ENCODE measurements around the gene MAPK8. TPM values are rescaled to one million over a fixed set of nuclear protein-coding genes. Genes with fewer than 3 reads are reported as not detected.

MAPK8 gene
- total RNA-seq, 2 donors from 2014 or later = 39.3 to 74.4 TPM

- intact Hi-C loops (cut with DNase I) = no loop called here
- H3K9me3 ChIP-seq = no peaks in the 10 kb centered on the region
Observed at GRCh38 chr10:48454302-48455054, 148.0 kb downstream of the MAPK8 start.

GRCh38 chr10:48455055-48455391 lies 148.5 kb downstream of the MAPK8 start:
- no peaks in the 10 kb centered on the region for H3K27me3 ChIP-seq (replicated peaks; ENCODE audit: insufficient read depth)
- 92% methylated on average over 4 of the region's 11 CpGs for WGBS
- H3K36me3 ChIP-seq = no peaks in the 10 kb centered on the region
- no peaks in the 10 kb centered on the region for H3K9me3 ChIP-seq
- H3K4me1 ChIP-seq (replicated peaks) = no peaks in the 10 kb centered on the region
- intact Hi-C loops (cut with DNase I) = no loop called here
- no peak overlapping the region for H3K4me3 ChIP-seq
- TF ChIP-seq CTCF (IDR thresholded peaks at IDR 0.05) (no peak), POLR2A (IDR thresholded peaks at IDR 0.05) (no peak), POLR2AphosphoS5 (IDR thresholded peaks at IDR 0.05) (no peak)
- DNase-seq (ENCODE audit: low spot score) = no peak
- no peak overlapping the region for H3K27ac ChIP-seq

More at GRCh38 chr10:48454302-48455054, 148.0 kb downstream of the MAPK8 start:
- TF ChIP-seq POLR2AphosphoS5 (IDR thresholded peaks at IDR 0.05) (no peak), CTCF (IDR thresholded peaks at IDR 0.05) (no peak), POLR2A (IDR thresholded peaks at IDR 0.05) (no peak)
- no peak for DNase-seq (ENCODE audit: low spot score)
- H3K27ac ChIP-seq = no peak overlapping the region
- no peak overlapping the region for H3K4me3 ChIP-seq
- no peaks in the 10 kb centered on the region for H3K27me3 ChIP-seq (replicated peaks; ENCODE audit: insufficient read depth)
- 60% methylated on average over 12 of the region's 12 CpGs for WGBS
- no peaks in the 10 kb centered on the region for H3K36me3 ChIP-seq
- no peaks in the 10 kb centered on the region for H3K4me1 ChIP-seq (replicated peaks)

DNA sequence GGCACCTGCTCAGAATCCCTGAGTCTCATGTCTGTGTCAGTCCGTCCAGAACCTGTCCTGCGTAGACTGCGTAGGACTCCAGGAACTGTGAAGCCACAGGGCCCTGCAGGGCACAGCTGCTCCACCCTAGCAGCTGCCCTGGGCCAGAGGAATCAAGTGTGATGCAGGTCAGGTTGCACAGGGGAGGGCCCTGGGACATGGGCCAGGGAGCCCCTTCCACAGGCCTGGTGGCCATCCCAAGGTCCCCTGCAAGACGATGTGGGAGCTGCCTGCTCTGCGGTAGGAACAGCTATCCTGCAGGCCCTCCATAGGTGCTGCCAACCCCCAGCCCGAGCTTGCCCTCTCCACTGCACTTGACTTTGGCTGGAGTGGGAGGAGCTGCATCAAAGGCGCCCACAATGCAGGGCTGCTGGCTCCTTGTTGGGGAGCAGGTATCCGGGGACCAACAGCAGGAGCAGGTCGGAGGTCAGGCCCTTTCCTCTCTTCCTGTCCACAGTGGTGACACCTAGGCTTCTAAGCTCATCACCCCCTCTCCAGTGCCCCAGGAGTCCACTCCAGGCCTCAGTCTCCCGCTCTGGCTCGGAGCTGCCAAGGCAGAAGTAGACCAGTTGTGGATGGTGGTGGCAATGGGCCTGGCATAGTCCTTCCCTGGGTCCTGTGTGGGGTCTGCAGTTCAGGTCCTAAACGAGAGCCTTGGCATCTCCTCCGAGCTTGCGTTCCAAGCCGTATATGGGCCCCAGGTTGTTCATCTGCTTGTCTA lies 149.1 kb downstream of the MAPK8 start:
- Histone ChIP-seq H3K4me1 (replicated peaks) (no peaks in the 10 kb centered on the region), H3K4me3 (no peak overlapping the region), H3K36me3 (no peaks in the 10 kb centered on the region), H3K27me3 (replicated peaks; ENCODE audit: insufficient read depth) (no peaks in the 10 kb centered on the region), H3K9me3 (no peaks in the 10 kb centered on the region), H3K27ac (no peak overlapping the region)
- DNase-seq (ENCODE audit: low spot score) = no peak
- 96% methylated on average over 14 of the region's 15 CpGs for WGBS
- intact Hi-C loops (cut with DNase I) = no loop called here
- TF ChIP-seq CTCF (IDR thresholded peaks at IDR 0.05) = no peak
- no peak for TF ChIP-seq POLR2AphosphoS5 (IDR thresholded peaks at IDR 0.05)
- no peak for TF ChIP-seq POLR2A (IDR thresholded peaks at IDR 0.05)

- 26% methylated on average over 9 of the region's 9 CpGs for WGBS
- no peaks in the 10 kb centered on the region for H3K9me3 ChIP-seq
- no peak for DNase-seq (ENCODE audit: low spot score)
- no peak overlapping the region for H3K4me3 ChIP-seq
- H3K36me3 ChIP-seq = no peaks in the 10 kb centered on the region
- TF ChIP-seq POLR2AphosphoS5 (IDR thresholded peaks at IDR 0.05) = no peak
- no peak for TF ChIP-seq CTCF (IDR thresholded peaks at IDR 0.05)
- no peak for TF ChIP-seq POLR2A (IDR thresholded peaks at IDR 0.05)
- H3K27me3 ChIP-seq (replicated peaks; ENCODE audit: insufficient read depth) = no peaks in the 10 kb centered on the region
- intact Hi-C loops (cut with DNase I) = no loop called here
- no peak overlapping the region for H3K27ac ChIP-seq
- no peaks in the 10 kb centered on the region for H3K4me1 ChIP-seq (replicated peaks)
Observed at GRCh38 chr10:48456361-48456804, 149.9 kb downstream of the MAPK8 start.
